ENCODE results near the gene ITGB7.

- TF ChIP-seq, protein P1, sequence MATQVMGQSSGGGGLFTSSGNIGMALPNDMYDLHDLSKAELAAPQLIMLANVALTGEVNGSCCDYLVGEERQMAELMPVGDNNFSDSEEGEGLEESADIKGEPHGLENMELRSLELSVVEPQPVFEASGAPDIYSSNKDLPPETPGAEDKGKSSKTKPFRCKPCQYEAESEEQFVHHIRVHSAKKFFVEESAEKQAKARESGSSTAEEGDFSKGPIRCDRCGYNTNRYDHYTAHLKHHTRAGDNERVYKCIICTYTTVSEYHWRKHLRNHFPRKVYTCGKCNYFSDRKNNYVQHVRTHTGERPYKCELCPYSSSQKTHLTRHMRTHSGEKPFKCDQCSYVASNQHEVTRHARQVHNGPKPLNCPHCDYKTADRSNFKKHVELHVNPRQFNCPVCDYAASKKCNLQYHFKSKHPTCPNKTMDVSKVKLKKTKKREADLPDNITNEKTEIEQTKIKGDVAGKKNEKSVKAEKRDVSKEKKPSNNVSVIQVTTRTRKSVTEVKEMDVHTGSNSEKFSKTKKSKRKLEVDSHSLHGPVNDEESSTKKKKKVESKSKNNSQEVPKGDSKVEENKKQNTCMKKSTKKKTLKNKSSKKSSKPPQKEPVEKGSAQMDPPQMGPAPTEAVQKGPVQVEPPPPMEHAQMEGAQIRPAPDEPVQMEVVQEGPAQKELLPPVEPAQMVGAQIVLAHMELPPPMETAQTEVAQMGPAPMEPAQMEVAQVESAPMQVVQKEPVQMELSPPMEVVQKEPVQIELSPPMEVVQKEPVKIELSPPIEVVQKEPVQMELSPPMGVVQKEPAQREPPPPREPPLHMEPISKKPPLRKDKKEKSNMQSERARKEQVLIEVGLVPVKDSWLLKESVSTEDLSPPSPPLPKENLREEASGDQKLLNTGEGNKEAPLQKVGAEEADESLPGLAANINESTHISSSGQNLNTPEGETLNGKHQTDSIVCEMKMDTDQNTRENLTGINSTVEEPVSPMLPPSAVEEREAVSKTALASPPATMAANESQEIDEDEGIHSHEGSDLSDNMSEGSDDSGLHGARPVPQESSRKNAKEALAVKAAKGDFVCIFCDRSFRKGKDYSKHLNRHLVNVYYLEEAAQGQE (IDR thresholded peaks at IDR 0.05; ENCODE audit: insufficient read depth in 1 of 2, low read depth in 2 of 2, low read length in 1 of 2), result no peak
- TF ChIP-seq, protein P2, sequence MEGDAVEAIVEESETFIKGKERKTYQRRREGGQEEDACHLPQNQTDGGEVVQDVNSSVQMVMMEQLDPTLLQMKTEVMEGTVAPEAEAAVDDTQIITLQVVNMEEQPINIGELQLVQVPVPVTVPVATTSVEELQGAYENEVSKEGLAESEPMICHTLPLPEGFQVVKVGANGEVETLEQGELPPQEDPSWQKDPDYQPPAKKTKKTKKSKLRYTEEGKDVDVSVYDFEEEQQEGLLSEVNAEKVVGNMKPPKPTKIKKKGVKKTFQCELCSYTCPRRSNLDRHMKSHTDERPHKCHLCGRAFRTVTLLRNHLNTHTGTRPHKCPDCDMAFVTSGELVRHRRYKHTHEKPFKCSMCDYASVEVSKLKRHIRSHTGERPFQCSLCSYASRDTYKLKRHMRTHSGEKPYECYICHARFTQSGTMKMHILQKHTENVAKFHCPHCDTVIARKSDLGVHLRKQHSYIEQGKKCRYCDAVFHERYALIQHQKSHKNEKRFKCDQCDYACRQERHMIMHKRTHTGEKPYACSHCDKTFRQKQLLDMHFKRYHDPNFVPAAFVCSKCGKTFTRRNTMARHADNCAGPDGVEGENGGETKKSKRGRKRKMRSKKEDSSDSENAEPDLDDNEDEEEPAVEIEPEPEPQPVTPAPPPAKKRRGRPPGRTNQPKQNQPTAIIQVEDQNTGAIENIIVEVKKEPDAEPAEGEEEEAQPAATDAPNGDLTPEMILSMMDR (IDR thresholded peaks at IDR 0.05), result no peak
- TF ChIP-seq SIN3A (IDR thresholded peaks at IDR 0.05; ENCODE audit: borderline replicate concordance, insufficient read depth, low read depth, low read length) (no peak), POLR2AphosphoS5 (IDR thresholded peaks at IDR 0.05; ENCODE audit: low read depth, low read length) (no peak)
Measured at GRCh38 chr12:53227836-53228235, 20.8 kb upstream of the ITGB7 start.

Data from Panc1 (cell line).